SJSA1 (cell line): Measurements from ENCODE around the gene WDR38. TPM values are rescaled to one million over a fixed set of nuclear protein-coding genes. Genes with fewer than 3 reads are reported as not detected.

Experiments
- DNase-seq, 2 experiments: peaks; one replicate each; pipeline ENCODE4 v3.0.0-alpha.2; 2015 to 2020; ENCODE audit warnings: low spot score in 2 of 2, low read depth in 1 of 2
- H3K27ac ChIP-seq: fragments of 250-450 bp; sonication (Bioruptor Pico); 2 replicates; pipeline ENCODE4 v1.5.1; 2020; ENCODE audit warnings: mild to moderate bottlenecking, moderate library complexity
- H3K27me3 ChIP-seq: fragments of 250-450 bp; sonication (Bioruptor Pico); replicated peaks from 2 replicates; pipeline ENCODE4 v1.5.1; 2020; ENCODE audit warnings: mild to moderate bottlenecking, moderate library complexity
- H3K36me3 ChIP-seq: fragments of 250-450 bp; sonication (Bioruptor Pico); 2 replicates; pipeline ENCODE4 v1.5.1; 2020; ENCODE audit warnings: mild to moderate bottlenecking
- H3K4me1 ChIP-seq: fragments of 250-450 bp; sonication (Bioruptor Pico); replicated peaks from 2 replicates; pipeline ENCODE4 v1.6.1; 2021; ENCODE audit warnings: mild to moderate bottlenecking
- H3K4me3 ChIP-seq: fragments of 250-450 bp; sonication (Bioruptor Pico); 2 replicates; pipeline ENCODE4 v1.5.1; 2020; ENCODE audit warnings: mild to moderate bottlenecking
- H3K9me3 ChIP-seq: fragments of 250-450 bp; sonication (Bioruptor Pico); replicated peaks from 2 replicates; pipeline ENCODE4 v1.5.1; 2020; ENCODE audit warnings: mild to moderate bottlenecking
- total RNA-seq: library from RNA; depleted of rRNA; stranded (reverse); fragments of >200 nt; shearing (Covaris generic); gene quantifications from 2 replicates; pipeline ENCODE4 v1.2.3, GENCODE V29; 2014

Gene WDR38
- total RNA-seq, 1 experiment from 2014 or later, result not detected

- H3K4me1 ChIP-seq, result peaks cover 20% of the 10 kb centered on the region
- H3K36me3 ChIP-seq, result peaks cover 58% of the 10 kb centered on the region
- DNase-seq, result no peak
- H3K9me3 ChIP-seq, result no peaks in the 10 kb centered on the region
- no peak overlapping the region for H3K4me3 ChIP-seq
- H3K27me3 ChIP-seq, result no peaks in the 10 kb centered on the region
- H3K27ac ChIP-seq, result no peak overlapping the region
These were observed 5.2 kb downstream of the WDR38 start for GRCh38 chr9:124858330-124859046.

GRCh38 chr9:124859803-124860581, 6.7 kb downstream of the WDR38 start:
- Histone ChIP-seq H3K27ac (no peak overlapping the region), H3K9me3 (no peaks in the 10 kb centered on the region), H3K27me3 (no peaks in the 10 kb centered on the region), H3K4me1 (peaks cover 19% of the 10 kb centered on the region), H3K4me3 (peak overlapping the region; percentile 90), H3K36me3 (peaks cover 58% of the 10 kb centered on the region)
- DNase-seq, result no peak

- DNase-seq, result no peak
- Histone ChIP-seq H3K4me1 (peaks cover 19% of the 10 kb centered on the region), H3K27me3 (no peaks in the 10 kb centered on the region)
These were observed 7.5 kb downstream of the WDR38 start for GRCh38 chr9:124860582-124861341.

GRCh38 chr9:124861342-124862229, 8.3 kb downstream of the WDR38 start, which contains the start of the genes ARPC5L and RPL35:
ARPC5L (plus strand) TSS chr9:124862130; CDS start chr9:124869291, 7,161 bp downstream.
RPL35 (minus strand) TSS chr9:124861957; CDS start chr9:124861912, 45 bp downstream.
- Histone ChIP-seq H3K4me3 (peak within 1 kb of the TSS; percentile 90), H3K27ac (peak within 1 kb of the TSS; percentile 91), H3K4me1 (peaks cover 19% of the 10 kb centered on the region), H3K36me3 (peaks cover 52% of the 10 kb centered on the region), H3K27me3 (no peaks in the 10 kb centered on the region), H3K9me3 (no peaks in the 10 kb centered on the region)
- peak; percentile 92 for DNase-seq

More at GRCh38 chr9:124860582-124861341, 7.5 kb downstream of the WDR38 start:
- H3K4me3 ChIP-seq, result peak overlapping the region; percentile 90
- no peaks in the 10 kb centered on the region for H3K9me3 ChIP-seq
- H3K27ac ChIP-seq, result peak overlapping the region; percentile 91
- peaks cover 58% of the 10 kb centered on the region for H3K36me3 ChIP-seq

- no peak overlapping the region for H3K4me3 ChIP-seq
- peaks cover 26% of the 10 kb centered on the region for H3K4me1 ChIP-seq
- no peaks in the 10 kb centered on the region for H3K27me3 ChIP-seq
- no peaks in the 10 kb centered on the region for H3K9me3 ChIP-seq
- no peak overlapping the region for H3K27ac ChIP-seq
- no peak for DNase-seq
- H3K36me3 ChIP-seq, result peaks cover 34% of the 10 kb centered on the region
These were observed 10.2 kb downstream of the WDR38 start for GRCh38 chr9:124863371-124863871.

- H3K9me3 ChIP-seq, result no peaks in the 10 kb centered on the region
- peak; percentile 84 to 85 for DNase-seq
- H3K36me3 ChIP-seq, result peaks cover 50% of the 10 kb centered on the region
- no peaks in the 10 kb centered on the region for H3K27me3 ChIP-seq
- H3K4me3 ChIP-seq, result peak overlapping the region; percentile 90
- peak overlapping the region; percentile 78 for H3K27ac ChIP-seq
- H3K4me1 ChIP-seq, result peaks cover 17% of the 10 kb centered on the region
These were observed 15.5 kb downstream of the WDR38 start for GRCh38 chr9:124868511-124869465.

GRCh38 chr9:124869466-124869985, 16.3 kb downstream of the WDR38 start:
- no peaks in the 10 kb centered on the region for H3K27me3 ChIP-seq
- peak in 1 of 2 experiments; percentile 31 for DNase-seq
- no peaks in the 10 kb centered on the region for H3K9me3 ChIP-seq
- peaks cover 17% of the 10 kb centered on the region for H3K4me1 ChIP-seq
- H3K36me3 ChIP-seq, result peaks cover 58% of the 10 kb centered on the region
- H3K4me3 ChIP-seq, result peak overlapping the region; percentile 90
- peak overlapping the region; percentile 78 for H3K27ac ChIP-seq

GRCh38 chr9:124869986-124870560, 16.8 kb downstream of the WDR38 start:
- peak in 1 of 2 experiments; percentile 42 for DNase-seq
- Histone ChIP-seq H3K9me3 (no peaks in the 10 kb centered on the region), H3K27me3 (no peaks in the 10 kb centered on the region), H3K4me3 (peak overlapping the region; percentile 90), H3K4me1 (peaks cover 17% of the 10 kb centered on the region), H3K27ac (peak overlapping the region; percentile 78; the same call in 1 of the 2 replicates), H3K36me3 (peaks cover 63% of the 10 kb centered on the region)

- Histone ChIP-seq H3K4me3 (peak overlapping the region; percentile 90), H3K4me1 (peaks cover 17% of the 10 kb centered on the region), H3K9me3 (no peaks in the 10 kb centered on the region), H3K36me3 (peaks cover 70% of the 10 kb centered on the region), H3K27ac (0 out of 2 replicates have a peak overlapping the region, but pooled peaks have one; percentile 10), H3K27me3 (no peaks in the 10 kb centered on the region)
- DNase-seq, result no peak
These were observed 17.5 kb downstream of the WDR38 start for GRCh38 chr9:124870723-124871122.

GRCh38 chr9:124871156-124871561, 17.9 kb downstream of the WDR38 start:
- no peak overlapping the region for H3K27ac ChIP-seq
- no peak overlapping the region; the same call in 1 of the 2 replicates for H3K4me3 ChIP-seq
- H3K4me1 ChIP-seq, result peaks cover 17% of the 10 kb centered on the region
- DNase-seq, result no peak
- peaks cover 74% of the 10 kb centered on the region for H3K36me3 ChIP-seq
- no peaks in the 10 kb centered on the region for H3K9me3 ChIP-seq
- H3K27me3 ChIP-seq, result no peaks in the 10 kb centered on the region

- no peak for DNase-seq
- no peaks in the 10 kb centered on the region for H3K9me3 ChIP-seq
- peaks cover 8% of the 10 kb centered on the region for H3K4me1 ChIP-seq
- H3K4me3 ChIP-seq, result no peak overlapping the region
- peaks cover 96% of the 10 kb centered on the region for H3K36me3 ChIP-seq
- no peak overlapping the region for H3K27ac ChIP-seq
- no peaks in the 10 kb centered on the region for H3K27me3 ChIP-seq
These were observed 20.4 kb downstream of the WDR38 start for GRCh38 chr9:124873664-124874063.
